ENCODE measurements around the gene SAPCD2.

- TF ChIP-seq POLR2AphosphoS5 (IDR thresholded peaks at IDR 0.05; ENCODE audit: low read depth), result no peak
- TF ChIP-seq EZH2 (IDR thresholded peaks at IDR 0.05; ENCODE audit: low read depth, unreplicated experiment), result no peak
- TF ChIP-seq CTCF (conservative IDR thresholded peaks at IDR 0.05; ENCODE audit: low read depth in 2 of 2), result no peak
- TF ChIP-seq REST (IDR thresholded peaks at IDR 0.05; ENCODE audit: unreplicated experiment), result no peak
- TF ChIP-seq JUNB (IDR thresholded peaks at IDR 0.05; ENCODE audit: unreplicated experiment), result no peak
- TF ChIP-seq ZNF331 (CRISPR knock-in tag; IDR thresholded peaks at IDR 0.05; ENCODE audit: low read depth), result no peak
Measured at GRCh38 chr9:137050570-137050969, 19.8 kb downstream of the SAPCD2 start.
